IPS-NIHi7 (cell line): ENCODE measurements around the gene FBLN2.

Experiments used
- DNase-seq: peaks from one replicate; pipeline ENCODE4 v3.0.0; 2012; ENCODE audit warnings: mixed read lengths; ENCODE audit errors: extremely low spot score

The FBLN2 gene

DNA sequence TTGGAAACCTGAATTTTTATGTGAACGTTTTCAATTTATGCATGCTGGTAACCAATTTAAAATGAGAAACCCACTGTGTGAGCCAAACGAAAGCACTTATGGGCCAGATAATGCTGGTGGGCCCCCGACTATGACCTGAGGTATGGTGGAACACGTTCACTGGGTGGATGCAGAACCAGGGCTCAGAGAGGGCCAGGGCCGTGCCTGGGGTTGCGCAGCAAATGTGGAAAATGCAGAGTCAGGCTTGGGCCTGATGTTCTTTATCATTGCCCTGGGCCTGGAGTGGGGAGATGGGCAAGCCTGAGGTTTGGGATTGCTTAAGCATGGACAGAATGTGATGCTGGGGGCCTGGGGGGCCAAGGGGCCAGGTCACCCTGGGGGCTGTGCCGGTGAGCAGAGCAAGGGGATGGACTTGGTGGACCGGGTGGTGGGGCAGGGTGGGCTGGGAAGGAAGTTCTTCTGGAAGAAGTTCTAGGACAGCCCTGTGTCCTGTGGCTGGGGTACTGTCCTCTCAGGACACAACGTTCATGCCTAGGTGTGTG, 17.9 kb downstream of the FBLN2 start:
- no peak for DNase-seq

GRCh38 chr3:13567684-13568514, 19.0 kb downstream of the FBLN2 start:
- no peak for DNase-seq

DNA sequence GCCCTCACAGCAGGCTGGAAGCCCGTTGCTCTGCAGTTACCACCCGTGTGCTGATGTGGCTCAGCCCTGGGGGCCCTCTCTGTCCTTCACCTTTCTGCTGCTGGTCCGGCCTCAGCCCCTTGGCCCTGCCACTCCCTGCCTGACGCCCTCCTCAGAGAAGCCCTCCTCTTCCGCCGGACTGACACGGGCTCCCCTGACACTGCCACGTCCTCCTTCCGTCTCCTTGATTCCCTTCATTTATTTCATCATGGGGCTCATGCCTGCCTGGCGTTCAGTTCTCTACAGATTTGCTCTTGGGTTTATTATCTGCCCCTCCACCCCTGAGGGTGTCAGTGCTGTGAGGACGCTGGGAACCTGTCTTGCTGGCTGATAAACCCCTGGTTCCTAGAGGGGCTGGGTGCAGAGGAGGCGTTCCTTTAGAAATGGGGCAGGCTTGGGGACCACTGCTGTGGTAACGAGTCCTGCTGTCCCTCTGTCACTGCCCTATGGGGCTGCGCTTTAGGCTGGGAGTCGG, 19.6 kb downstream of the FBLN2 start:
- DNase-seq: no peak

- no peak for DNase-seq
Observed at GRCh38 chr3:13569201-13569600, 20.3 kb downstream of the FBLN2 start.

DNA sequence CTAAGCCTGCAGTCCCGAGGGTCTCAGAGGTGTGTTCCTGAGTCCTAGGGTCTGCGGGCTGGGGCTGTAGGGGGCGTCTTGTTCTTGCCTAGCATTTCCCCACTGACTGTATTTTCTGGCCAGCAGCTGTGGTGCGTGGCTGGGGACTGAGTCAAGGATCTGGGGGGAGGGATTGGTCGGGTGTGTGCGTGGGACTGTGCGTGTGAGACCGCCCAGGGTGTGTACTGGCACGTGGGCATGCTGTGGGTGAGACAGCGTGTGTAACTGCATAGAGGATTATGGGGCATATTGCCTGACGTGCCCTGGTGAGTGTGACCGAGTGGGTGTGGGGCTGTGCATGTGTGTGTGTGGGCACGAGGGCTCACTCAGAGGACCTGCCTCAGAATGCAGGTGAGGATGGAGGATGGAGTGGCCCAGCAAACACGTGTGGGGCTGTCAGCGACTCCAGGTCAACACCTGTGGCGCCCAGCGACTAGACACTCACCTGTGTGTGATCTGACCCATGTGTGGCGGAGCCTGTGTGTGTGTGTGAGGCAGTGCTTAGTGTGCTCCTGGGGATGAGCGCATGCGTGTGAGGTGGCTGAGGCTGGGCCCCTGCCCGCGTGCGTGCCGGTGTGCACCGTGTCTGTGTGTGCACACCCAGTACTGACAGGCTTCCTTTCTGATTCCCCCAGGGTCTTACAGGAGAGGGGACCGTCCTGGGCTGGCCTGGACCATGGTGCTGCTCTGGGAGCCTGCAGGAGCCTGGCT, 20.9 kb downstream of the FBLN2 start:
- no peak for DNase-seq

DNA sequence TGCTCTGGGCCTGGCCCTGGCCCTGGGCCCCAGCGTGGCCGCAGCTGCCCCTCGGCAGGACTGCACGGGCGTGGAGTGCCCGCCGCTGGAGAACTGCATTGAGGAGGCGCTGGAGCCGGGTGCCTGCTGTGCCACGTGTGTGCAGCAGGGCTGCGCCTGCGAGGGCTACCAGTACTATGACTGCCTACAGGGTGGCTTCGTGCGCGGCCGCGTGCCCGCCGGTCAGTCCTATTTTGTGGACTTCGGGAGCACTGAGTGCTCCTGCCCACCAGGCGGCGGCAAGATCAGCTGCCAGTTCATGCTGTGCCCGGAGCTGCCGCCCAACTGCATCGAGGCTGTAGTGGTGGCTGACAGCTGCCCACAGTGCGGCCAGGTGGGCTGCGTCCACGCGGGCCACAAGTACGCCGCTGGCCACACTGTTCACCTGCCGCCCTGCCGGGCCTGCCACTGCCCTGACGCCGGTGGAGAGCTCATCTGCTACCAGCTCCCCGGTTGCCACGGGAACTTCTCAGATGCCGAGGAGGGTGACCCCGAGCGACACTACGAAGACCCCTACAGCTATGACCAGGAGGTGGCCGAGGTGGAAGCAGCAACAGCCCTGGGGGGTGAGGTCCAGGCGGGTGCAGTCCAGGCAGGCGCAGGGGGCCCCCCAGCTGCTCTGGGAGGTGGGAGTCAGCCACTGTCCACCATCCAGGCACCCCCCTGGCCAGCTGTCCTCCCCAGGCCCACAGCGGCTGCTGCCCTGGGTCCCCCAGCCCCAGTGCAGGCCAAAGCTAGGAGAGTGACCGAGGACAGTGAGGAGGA, 21.7 kb downstream of the FBLN2 start:
- DNase-seq: no peak

DNA sequence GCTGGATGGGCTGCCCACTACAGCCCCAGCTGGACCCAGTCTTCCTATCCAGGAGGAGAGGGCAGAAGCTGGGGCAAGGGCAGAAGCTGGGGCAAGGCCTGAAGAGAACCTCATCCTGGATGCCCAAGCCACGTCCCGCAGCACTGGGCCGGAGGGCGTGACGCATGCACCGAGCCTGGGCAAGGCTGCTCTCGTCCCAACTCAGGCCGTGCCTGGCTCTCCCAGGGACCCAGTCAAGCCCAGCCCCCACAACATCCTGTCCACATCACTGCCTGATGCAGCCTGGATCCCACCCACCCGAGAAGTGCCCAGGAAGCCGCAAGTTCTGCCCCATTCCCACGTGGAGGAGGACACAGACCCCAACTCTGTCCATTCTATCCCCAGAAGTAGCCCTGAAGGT, 22.3 kb downstream of the FBLN2 start:
- no peak for DNase-seq

DNA sequence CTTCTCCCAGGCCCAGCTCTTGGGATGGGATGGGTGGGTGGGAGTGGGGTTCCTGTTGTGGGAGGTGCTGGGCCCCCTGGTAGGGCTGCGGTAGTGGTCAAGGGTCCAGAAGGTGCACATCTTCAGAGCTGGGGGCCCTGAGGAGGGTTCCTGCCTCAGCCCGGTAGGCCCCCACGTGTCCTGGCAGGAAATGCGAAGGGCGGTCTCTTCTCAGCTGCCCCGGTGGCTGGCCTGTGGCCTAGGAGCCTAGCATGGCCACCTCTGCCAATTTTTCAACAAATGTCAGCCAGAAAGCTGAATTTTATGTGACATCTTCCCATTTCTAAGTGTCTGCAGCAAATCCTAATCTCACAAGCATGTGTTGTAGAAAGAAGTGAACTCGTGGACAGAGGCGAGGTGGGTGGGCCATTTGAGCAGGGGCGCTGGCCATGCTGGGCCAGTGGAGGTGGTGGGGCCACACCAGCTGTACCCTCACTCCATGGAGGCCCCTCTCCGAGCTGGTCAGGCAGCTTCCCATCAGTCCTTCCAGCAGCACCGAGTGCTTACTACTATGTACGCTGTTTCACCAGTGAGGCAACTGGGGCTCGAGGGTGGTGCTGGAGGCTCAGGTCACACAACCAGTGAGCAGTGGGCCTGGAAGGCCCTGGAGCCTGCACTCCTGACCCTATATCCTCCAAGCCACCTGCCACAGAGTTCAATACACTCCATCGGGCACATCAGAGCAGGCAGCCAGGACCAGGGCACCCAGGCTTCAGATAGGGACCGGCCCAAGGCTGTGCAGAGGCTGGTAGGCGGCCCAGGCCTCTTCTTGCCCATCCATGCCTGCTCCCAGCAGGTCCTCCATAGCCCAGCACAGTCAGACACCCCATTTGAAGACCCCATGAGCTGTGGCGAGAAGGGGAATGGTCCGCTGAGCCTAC, 23.2 kb downstream of the FBLN2 start:
- no peak for DNase-seq

DNA sequence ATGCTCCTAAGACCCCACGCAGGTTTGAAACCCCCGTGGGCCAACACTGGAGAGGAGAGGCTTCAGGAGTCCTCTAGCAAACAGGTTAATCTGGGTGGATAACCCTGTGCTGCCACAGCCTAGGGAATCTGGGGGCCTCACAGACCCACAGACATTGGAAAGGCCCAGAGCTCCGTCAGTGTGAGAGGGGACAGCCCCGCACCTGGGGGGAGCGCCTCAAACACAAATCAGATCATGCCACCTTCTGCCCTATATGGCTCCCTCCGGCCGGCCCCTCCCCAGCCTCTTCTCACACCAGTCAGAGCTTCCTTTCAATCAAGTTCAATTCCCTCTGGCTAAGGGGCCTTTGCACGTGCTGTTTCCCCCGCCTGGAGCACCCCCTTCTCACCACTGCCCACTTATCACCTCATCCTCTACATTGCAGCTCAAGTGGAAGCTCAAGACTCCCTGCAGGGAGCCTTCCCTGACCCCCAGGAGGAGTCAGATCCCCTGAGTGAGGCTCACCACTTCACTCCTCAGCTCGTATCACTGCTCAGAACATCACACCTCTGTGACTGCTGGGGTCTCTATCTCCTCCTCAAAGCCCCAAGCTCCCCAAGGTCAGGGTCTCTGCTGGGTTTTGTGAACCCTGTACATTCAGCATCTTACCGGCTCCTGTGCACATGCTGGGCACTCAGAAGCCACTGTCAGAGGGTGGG, 24.1 kb downstream of the FBLN2 start:
- DNase-seq: no peak

- DNase-seq: no peak
Observed at GRCh38 chr3:13574083-13574797, 25.3 kb downstream of the FBLN2 start.

DNA sequence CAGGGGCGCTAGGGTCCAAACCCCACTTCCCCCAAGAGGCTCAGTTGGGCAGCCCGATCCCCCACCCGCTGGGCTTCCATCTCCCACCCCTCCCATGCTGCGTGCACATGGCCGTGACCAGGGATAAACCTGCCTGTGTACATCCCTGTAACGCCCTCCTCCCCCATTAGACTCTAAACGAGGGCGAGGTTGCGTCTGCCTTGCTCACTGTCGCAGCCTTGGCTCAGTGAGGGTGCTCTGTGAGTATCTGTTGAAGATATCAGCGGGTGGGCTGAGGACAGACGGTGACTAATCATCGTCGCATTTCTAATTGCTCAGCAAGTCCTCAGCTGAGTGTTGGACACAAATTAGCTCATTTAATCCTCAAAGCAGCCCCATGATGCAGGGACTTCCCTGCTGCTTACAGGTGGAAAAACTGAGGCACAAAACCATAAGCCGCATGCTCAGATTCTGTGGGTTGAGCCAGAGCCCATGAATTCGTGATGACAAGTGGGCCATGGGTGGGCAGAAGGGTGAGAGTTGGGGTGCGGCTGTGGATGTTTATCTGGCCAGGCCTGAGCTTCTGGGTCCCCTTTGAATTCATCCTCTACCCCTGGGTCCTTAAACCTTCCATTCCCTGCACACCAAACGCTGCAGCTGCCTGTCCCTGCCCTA, 26.0 kb downstream of the FBLN2 start:
- DNase-seq: no peak

DNA sequence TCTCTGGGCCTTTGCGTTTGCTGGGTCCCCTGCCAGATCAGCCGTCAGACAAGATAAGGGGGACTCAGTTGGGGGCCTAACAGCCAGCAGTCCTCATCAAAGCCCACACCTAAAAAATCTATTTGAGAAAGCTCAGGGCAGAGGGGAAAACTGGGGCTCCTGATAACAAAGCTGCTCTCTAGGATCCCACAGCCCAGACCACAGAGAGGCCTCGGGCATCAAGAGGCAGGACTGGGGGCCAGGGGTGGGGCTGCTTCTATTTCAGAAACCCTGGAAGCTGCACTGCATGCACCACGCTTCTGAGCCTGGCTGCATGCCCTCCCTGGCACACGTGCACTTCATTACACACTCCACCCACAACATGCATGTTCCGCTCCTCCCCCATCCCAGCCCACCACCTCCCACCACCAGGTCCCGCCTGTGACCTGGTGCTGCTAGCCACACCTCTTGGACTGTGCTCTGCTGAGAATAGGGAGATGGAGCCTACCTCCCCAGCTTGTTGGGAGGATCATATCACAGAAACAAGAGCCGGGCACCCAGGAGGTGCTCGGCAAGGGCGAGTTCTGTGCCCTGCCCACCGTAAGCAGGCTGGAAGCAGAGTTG, 26.6 kb downstream of the FBLN2 start:
- no peak for DNase-seq

- DNase-seq: no peak
Observed at GRCh38 chr3:13577181-13578121, 28.5 kb downstream of the FBLN2 start.

GRCh38 chr3:13578251-13578650, 29.3 kb downstream of the FBLN2 start:
- DNase-seq: no peak

- no peak for DNase-seq
Observed at GRCh38 chr3:13579063-13579462, 30.1 kb downstream of the FBLN2 start.

DNA sequence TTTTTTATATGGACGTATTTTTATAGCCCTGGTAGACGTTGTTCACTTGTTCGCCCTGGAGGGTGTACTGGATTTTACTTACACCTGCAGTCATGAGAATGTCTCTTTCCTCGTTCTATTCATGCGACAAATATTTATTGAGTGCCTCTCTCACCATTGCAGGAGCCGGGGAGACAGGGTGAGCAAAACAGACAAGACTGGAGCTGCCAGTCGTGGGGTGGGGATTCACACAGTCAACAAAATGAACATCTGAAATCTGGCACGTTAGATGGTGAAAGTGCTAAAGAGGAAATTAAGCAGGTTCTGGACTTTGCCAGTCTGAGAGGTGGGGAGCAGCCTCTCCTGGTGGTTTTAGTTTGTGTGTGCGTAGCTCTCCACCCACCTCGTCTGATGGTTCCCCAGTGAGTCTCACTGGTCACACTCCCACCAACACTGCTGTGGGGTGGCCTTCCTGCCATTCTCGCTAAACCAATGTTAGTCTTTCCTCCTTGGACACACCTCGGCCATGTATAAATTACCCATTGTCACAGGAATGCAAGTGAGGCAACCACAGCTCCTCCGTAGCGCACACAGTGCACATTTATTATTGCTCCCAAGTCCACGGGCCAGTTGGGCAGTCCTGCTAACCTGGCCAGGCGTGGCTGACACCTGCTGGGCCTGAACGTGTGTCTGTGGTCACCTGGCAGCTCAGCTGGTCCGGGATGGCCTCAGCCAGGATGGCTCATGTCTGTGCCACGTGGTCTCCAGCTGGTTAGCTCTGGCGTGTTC, 31.5 kb downstream of the FBLN2 start:
- no peak for DNase-seq
